NCI-H2227 treated with DMSO at 0.1 percent for 48 hours (cell line): ENCODE measurements around the gene NET1.
A peak's percentile ranks its signal among the peaks of the same experiment; 100 is the strongest.
"Not testable (repeated sequence)": the region's sequence is repeated elsewhere in the genome, so short reads cannot be mapped to it uniquely, and the experiment has no call there.

ENCODE experiments used
- DNase-seq: peaks from one replicate; lab custom pipeline; 2025; lab: John Stamatoyannopoulos, UW

Gene NET1

GRCh38 chr10:5412277-5412941 lies at the start of gene NET1:
Gene NET1 (plus strand): TSS chr10:5412557. CDS start chr10:5412693, 136 bp downstream.
- peak; percentile 73 for DNase-seq

GRCh38 chr10:5362873-5363272 lies 49.5 kb upstream of the NET1 start:
- no peak for DNase-seq

GRCh38 chr10:5364374-5364773 lies 48.0 kb upstream of the NET1 start:
- no peak for DNase-seq

- DNase-seq: no peak
Observed at GRCh38 chr10:5364890-5365338, 47.4 kb upstream of the NET1 start, which contains the start of gene UCN3. Gene UCN3 (plus strand): TSS chr10:5364966. CDS start chr10:5373721, 8,755 bp downstream.

- DNase-seq: no peak
Observed at GRCh38 chr10:5365928-5366327, 46.4 kb upstream of the NET1 start.

GRCh38 chr10:5369362-5370158 lies 42.8 kb upstream of the NET1 start:
- no peak for DNase-seq

- DNase-seq: no peak
Observed at GRCh38 chr10:5370493-5371352, 41.6 kb upstream of the NET1 start.

- no peak for DNase-seq
Observed at GRCh38 chr10:5373307-5373706, 39.0 kb upstream of the NET1 start.

GRCh38 chr10:5373891-5374611 lies 38.3 kb upstream of the NET1 start:
- DNase-seq: no peak

GRCh38 chr10:5376450-5376849 lies 35.9 kb upstream of the NET1 start:
- DNase-seq: no peak

GRCh38 chr10:5379202-5379601 lies 33.2 kb upstream of the NET1 start:
- not testable (repeated sequence) for DNase-seq

- DNase-seq: not testable (repeated sequence)
Observed at GRCh38 chr10:5380395-5380794, 32.0 kb upstream of the NET1 start.

GRCh38 chr10:5381187-5381586 lies 31.2 kb upstream of the NET1 start:
- DNase-seq: no peak

GRCh38 chr10:5385224-5385623 lies 27.1 kb upstream of the NET1 start:
- DNase-seq: no peak

- DNase-seq: no peak
Observed at GRCh38 chr10:5387169-5387568, 25.2 kb upstream of the NET1 start.

GRCh38 chr10:5390607-5391205 lies 21.7 kb upstream of the NET1 start:
- DNase-seq: no peak

GRCh38 chr10:5391790-5392189 lies 20.6 kb upstream of the NET1 start:
- no peak for DNase-seq

- DNase-seq: no peak
Observed at GRCh38 chr10:5393529-5393928, 18.8 kb upstream of the NET1 start.

- no peak for DNase-seq
Observed at GRCh38 chr10:5395168-5395567, 17.2 kb upstream of the NET1 start.

GRCh38 chr10:5396556-5397300 lies 15.6 kb upstream of the NET1 start:
- DNase-seq: no peak

- DNase-seq: no peak
Observed at GRCh38 chr10:5399332-5399731, 13.0 kb upstream of the NET1 start.
